Pancreas (tissue), 10 donors: ENCODE results near the gene AGBL4. TPM values are rescaled to one million over a fixed set of nuclear protein-coding genes. Genes with fewer than 3 reads are reported as not detected.
A peak's percentile ranks its signal among the peaks of the same experiment; 100 is the strongest.

Source experiments
- ATAC-seq, 4 donors: fragments of 200-7000 bp; cut with Tn5 transposase; one replicate each; pipeline versions ENCODE4 v1.8.0 to v1.9.1; 2020; ENCODE audit warnings: mild to moderate bottlenecking in 4 of 4, moderate library complexity in 4 of 4
- DNase-seq, 6 donors: peaks; one replicate each; pipeline ENCODE4 v3.0.0-alpha.2; 2020
- FAIRE-seq: peaks from 2 replicates; lab custom pipeline; 2012; peaks lifted over from hg19 to GRCh38; lab: Jason Lieb, UNC
- H3K27ac ChIP-seq, 4 donors: fragments of 200-600 bp; sonication (generic); 1 replicate in 3 of 4; 2 replicates in 1 of 4; pipeline versions ENCODE4 v1.5.0 to v1.8.0; 2020
- H3K27me3 ChIP-seq, 4 donors: fragments of 200-600 bp; one replicate each; pipeline ENCODE4 v1.8.0; 2021
- H3K36me3 ChIP-seq, 3 donors: fragments of 200-600 bp; sonication (generic) in 1 of 3; one replicate each; pipeline versions ENCODE4 v1.5.0 to v1.8.0; 2020 to 2021
- H3K4me1 ChIP-seq, 3 donors: fragments of 200-600 bp; one replicate each; pipeline ENCODE4 v1.8.0; 2021
- H3K4me3 ChIP-seq, 4 donors: fragments of 200-600 bp; sonication (generic) in 2 of 4; one replicate each; pipeline versions ENCODE4 v1.5.0 to v1.8.0; 2020 to 2021
- H3K9me3 ChIP-seq, 4 donors: fragments of 200-600 bp; one replicate each; pipeline ENCODE4 v1.8.0; 2021
- WGBS, 2 donors: extraction: QIAGEN DNeasy Blood & Tissue Kit; methylation state at CpG; one replicate each; pipeline ENCODE4 v1.1.7; 2013; 5-methylcytosine and 5-hydroxymethylcytosine counted together
- intact Hi-C, 3 donors: fragments of 100-400 bp; cut with DNase I; formaldehyde crosslinking; loops; one replicate each; pipeline versions ENCODE4 v1.11.1 to v1.14.2; 2022
- polyA plus RNA-seq, 2 donors: library from polyadenylated mRNA; stranded (reverse); fragments of 200-250 nt; gene quantifications; one replicate each; pipeline ENCODE4 v1.2.3, GENCODE V29; 2013
- total RNA-seq, 6 donors: library from RNA; stranded (reverse); fragmentation: NEBNext Ultra II Directional in 4 of 6; extraction: Animal tissue kit (Norgen Biotek cat#: 25700) in 4 of 6; gene quantifications; one replicate each; pipeline versions ENCODE4 v1.2.1 to v1.2.4, GENCODE V29; 2021 to 2023
- TF ChIP-seq, protein P1 (sequence below), 4 donors: fragments of 200-600 bp; sonication (generic) in 3 of 4; IDR thresholded peaks; one replicate each; pipeline versions ENCODE4 v1.5.0 to v1.8.0; 2021; ENCODE audit warnings: antibody characterized with exemption in 4 of 4
- donor health status: healthy with polysubstance abuse.
- donor health status: DM: no; HTN: no; CAD: no; lungs with moderate emphysema.
- donor health status: DM: no; HTN: no; CAD: no.
- donor health status: control.
- donor health status: control.
- donor health status: Bipolar disorder and iron deficiency.
- donor health status: DM: yes; HTN: yes; CAD: no.
- donor health status: DM: no; HTN: no; CAD: no.
- donor health status: DM: no; HTN: no; CAD: no.
- donor health status: DM: yes; HTN: yes; CAD: no.

Gene AGBL4
- total and polyA plus RNA-seq, 8 donors: 0.15 to 1.2 (median 0.59) TPM

DNA sequence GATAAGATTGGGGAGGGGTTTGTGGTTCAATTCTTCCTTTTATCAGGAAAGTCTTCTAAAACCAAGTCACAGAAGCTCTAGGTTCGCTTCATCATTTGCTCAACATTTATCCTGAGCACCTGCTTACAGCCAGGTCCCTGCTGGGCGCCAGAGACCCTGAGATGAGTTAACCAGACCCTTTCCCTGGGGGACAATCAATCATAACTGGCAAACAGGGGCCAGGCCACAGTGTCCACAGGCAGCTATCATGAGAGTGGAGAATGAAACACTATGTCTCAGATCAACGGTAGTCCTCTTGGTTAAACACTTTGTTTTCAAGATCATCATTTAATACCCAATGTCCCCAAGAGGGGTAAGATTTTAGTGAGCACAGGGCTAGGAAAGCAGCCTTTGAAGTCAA is 1393.9 kb downstream of the AGBL4 start:
- FAIRE-seq: no peak
- DNase-seq: no peak
- no peaks in the 10 kb centered on the region for H3K4me1 ChIP-seq
- WGBS, 2 donors: 81 to 91% methylated on average over 3 of the region's 3 CpGs
- ATAC-seq: no peak
- no peaks in the 10 kb centered on the region for H3K36me3 ChIP-seq
- intact Hi-C loops: no loop called here
- no peak overlapping the region for H3K4me3 ChIP-seq
- H3K9me3 ChIP-seq: no peaks in the 10 kb centered on the region
- TF ChIP-seq, protein P1, sequence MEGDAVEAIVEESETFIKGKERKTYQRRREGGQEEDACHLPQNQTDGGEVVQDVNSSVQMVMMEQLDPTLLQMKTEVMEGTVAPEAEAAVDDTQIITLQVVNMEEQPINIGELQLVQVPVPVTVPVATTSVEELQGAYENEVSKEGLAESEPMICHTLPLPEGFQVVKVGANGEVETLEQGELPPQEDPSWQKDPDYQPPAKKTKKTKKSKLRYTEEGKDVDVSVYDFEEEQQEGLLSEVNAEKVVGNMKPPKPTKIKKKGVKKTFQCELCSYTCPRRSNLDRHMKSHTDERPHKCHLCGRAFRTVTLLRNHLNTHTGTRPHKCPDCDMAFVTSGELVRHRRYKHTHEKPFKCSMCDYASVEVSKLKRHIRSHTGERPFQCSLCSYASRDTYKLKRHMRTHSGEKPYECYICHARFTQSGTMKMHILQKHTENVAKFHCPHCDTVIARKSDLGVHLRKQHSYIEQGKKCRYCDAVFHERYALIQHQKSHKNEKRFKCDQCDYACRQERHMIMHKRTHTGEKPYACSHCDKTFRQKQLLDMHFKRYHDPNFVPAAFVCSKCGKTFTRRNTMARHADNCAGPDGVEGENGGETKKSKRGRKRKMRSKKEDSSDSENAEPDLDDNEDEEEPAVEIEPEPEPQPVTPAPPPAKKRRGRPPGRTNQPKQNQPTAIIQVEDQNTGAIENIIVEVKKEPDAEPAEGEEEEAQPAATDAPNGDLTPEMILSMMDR (IDR thresholded peaks at IDR 0.05): no peak
- H3K27ac ChIP-seq: no peak overlapping the region
- H3K27me3 ChIP-seq: no peaks in the 10 kb centered on the region

DNA sequence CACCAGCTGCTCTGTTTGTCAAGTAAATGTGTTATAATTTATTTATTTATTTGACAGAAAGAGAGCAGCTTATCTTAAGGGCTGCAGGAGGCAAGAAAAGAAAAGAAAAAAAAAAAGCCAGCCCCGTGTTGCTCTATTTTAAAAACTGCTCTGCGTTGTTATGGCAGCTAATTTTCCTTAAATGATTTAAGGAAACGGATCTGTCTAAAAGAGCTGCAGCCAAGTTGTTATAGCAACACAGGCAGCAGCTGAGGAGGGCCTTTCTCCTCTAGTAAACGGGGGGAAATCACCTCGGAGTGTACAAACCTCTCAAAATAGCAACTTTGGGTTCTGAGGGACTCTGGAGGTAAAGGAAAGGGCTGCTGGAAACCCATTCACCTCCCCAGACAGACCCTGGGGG is 1396.3 kb downstream of the AGBL4 start:
- H3K4me1 ChIP-seq: no peaks in the 10 kb centered on the region
- no peak overlapping the region for H3K4me3 ChIP-seq
- no peaks in the 10 kb centered on the region for H3K27me3 ChIP-seq
- H3K27ac ChIP-seq: no peak overlapping the region
- H3K36me3 ChIP-seq: no peaks in the 10 kb centered on the region
- TF ChIP-seq, protein P1 (IDR thresholded peaks at IDR 0.05): no peak
- DNase-seq (no peak), FAIRE-seq (no peak), ATAC-seq (peak in 2 of 4 donors; percentile 37 to 51)
- WGBS, 2 donors: 8 to 13% methylated on average over 5 of the region's 5 CpGs
- intact Hi-C loops: no loop called here
- no peaks in the 10 kb centered on the region for H3K9me3 ChIP-seq

DNA sequence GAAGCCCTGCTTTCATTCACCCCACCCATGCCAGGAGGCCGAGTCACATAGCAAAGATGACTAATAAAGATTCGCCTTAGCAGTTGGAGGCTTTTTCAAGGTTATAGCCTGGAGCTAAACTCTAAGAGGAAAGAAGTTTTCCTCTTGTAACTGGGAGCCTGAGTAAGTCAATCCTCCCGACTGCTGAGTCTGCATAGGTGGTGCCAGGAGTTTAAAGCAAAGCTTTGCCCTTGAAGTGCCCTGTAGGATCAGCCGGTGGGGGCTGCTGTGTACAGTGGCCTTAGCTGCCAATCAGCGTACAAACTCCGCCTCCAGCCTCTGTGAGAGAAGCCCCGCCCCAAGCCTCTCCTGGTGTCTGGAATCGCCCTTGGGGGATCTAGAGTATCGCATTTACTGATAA is 1404.2 kb downstream of the AGBL4 start:
- DNase-seq (peak in 1 of 6 donors; percentile 33), FAIRE-seq (no peak), ATAC-seq (no peak)
- TF ChIP-seq, protein P1 (IDR thresholded peaks at IDR 0.05): no peak
- WGBS, 2 donors: 30 to 53% methylated on average over 9 of the region's 9 CpGs
- Histone ChIP-seq H3K27me3 (no peaks in the 10 kb centered on the region), H3K27ac (no peak overlapping the region), H3K9me3 (no peaks in the 10 kb centered on the region), H3K4me1 (no peaks in the 10 kb centered on the region), H3K36me3 (no peaks in the 10 kb centered on the region), H3K4me3 (no peak overlapping the region)
- intact Hi-C loops: no loop called here

DNA sequence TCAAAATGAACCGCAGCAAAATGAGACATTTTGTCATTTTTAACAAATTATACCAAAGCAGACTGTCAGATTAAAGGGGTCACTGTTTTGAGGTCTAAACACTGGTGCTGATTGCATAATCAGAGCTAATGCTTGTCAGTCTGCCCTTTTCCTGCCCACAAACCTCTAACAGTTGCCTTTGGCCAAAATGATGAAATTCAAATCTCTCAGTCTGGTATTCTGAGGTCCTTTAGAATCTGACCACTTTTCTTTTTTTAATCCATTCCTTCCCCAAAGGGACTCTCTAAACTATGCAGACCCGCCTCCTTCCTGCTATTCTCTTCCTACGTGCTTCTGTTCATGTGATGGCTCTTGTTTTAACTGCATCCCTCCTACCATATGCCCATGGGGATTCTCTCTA is 1406.5 kb downstream of the AGBL4 start:
- no peak overlapping the region for H3K27ac ChIP-seq
- 69 to 71% methylated on average over 3 of the region's 3 CpGs for WGBS, 2 donors
- H3K4me3 ChIP-seq: no peak overlapping the region
- no peak for FAIRE-seq
- no peaks in the 10 kb centered on the region for H3K9me3 ChIP-seq
- no peaks in the 10 kb centered on the region for H3K36me3 ChIP-seq
- no peaks in the 10 kb centered on the region for H3K27me3 ChIP-seq
- H3K4me1 ChIP-seq: no peaks in the 10 kb centered on the region
- peak in 2 of 4 donors; percentile 28 to 32 for ATAC-seq
- TF ChIP-seq, protein P1 (IDR thresholded peaks at IDR 0.05): no peak
- no peak for DNase-seq
- intact Hi-C loops: no loop called here

DNA sequence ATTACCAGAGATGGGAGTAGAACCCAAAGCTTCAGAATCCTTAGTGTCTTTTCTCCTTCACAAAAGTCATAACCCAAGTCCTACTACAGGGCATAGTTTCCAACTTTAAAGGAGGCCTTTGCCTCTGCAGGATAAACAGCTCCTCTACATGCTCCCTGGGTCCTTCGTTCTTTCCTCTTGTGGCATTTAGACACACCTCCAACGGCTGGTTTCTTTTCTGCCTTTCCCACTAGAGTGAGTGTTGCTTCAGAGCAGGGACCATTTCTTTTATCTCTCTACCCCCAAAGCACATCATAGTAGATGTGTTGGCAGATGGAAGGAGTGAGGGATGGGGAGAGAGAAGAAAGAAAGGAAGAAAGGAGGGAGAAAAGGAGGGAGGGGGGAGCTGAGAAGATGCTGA is 1407.0 kb downstream of the AGBL4 start:
- no peaks in the 10 kb centered on the region for H3K4me1 ChIP-seq
- H3K4me3 ChIP-seq: no peak overlapping the region
- no peaks in the 10 kb centered on the region for H3K9me3 ChIP-seq
- no peak overlapping the region for H3K27ac ChIP-seq
- no peak for DNase-seq
- H3K27me3 ChIP-seq: no peaks in the 10 kb centered on the region
- no peak for ATAC-seq
- TF ChIP-seq, protein P1 (IDR thresholded peaks at IDR 0.05): no peak
- 54% methylated on average over 2 of the region's 2 CpGs for WGBS, 2 donors
- intact Hi-C loops: no loop called here
- no peaks in the 10 kb centered on the region for H3K36me3 ChIP-seq
- FAIRE-seq: no peak
